ENCODE measurements around the gene ZNF526. TPM values are rescaled to one million over a fixed set of nuclear protein-coding genes. Genes with fewer than 3 reads are reported as not detected.
"Not testable (repeated sequence)": the region's sequence is repeated elsewhere in the genome, so short reads cannot be mapped to it uniquely, and the experiment has no call there.

ZNF526 gene
- total RNA-seq, 1 experiment from 2014 or later, result 5.1 TPM

- peak overlapping the region; percentile 20; the same call in 1 of the 2 replicates for H3K9ac ChIP-seq (ENCODE audit: low read length)
- peaks cover 10% of the 10 kb centered on the region for H3K4me1 ChIP-seq (ENCODE audit: insufficient read depth, low read length)
- BruUV-seq (replicated peaks), result no TSS peak
- H2AFZ ChIP-seq (ENCODE audit: low read length), result peak overlapping the region; percentile 81
- no peak for TF ChIP-seq EZH2 (IDR thresholded peaks at IDR 0.05; ENCODE audit: low read length, unreplicated experiment)
- no peak for TF ChIP-seq EZH2phosphoT487 (IDR thresholded peaks at IDR 0.05; ENCODE audit: borderline replicate concordance, low read length)
- TF ChIP-seq CTCF (conservative IDR thresholded peaks at IDR 0.05; ENCODE audit: low read depth, low read length), result no peak
- ATAC-seq (peak; percentile 20), DNase-seq (peak; percentile 32)
- H3K27me3 ChIP-seq (ENCODE audit: low read length), result no peaks in the 10 kb centered on the region
- no peaks in the 10 kb centered on the region for H3F3A ChIP-seq (ENCODE audit: low read length, unreplicated experiment)
- ChIA-PET CTCF (no interaction called here), POLR2A (ENCODE audit: unreplicated experiment) (no interaction called here)
- H3K79me2 ChIP-seq (ENCODE audit: low read length), result peaks cover 31% of the 10 kb centered on the region
- H4K20me1 ChIP-seq (ENCODE audit: low read length), result no peaks in the 10 kb centered on the region
- H3K4me2 ChIP-seq (ENCODE audit: low read length), result peak overlapping the region; percentile 97
- H3K27ac ChIP-seq (ENCODE audit: low read length), result no peak overlapping the region
- no peaks in the 10 kb centered on the region for H3K9me2 ChIP-seq (replicated peaks; ENCODE audit: low read length)
- peak overlapping the region; percentile 76 for H3K4me3 ChIP-seq (ENCODE audit: low read length)
- no peaks in the 10 kb centered on the region for H3K9me3 ChIP-seq (ENCODE audit: low read length)
- no peaks in the 10 kb centered on the region for H3K36me3 ChIP-seq (ENCODE audit: low read depth, low read length)
- intact Hi-C loops (cut with micrococcal nuclease), result loop anchor here (1.0 kb wide), 1 partner anchor 12 kb away; no protein-coding TSS in a partner anchor
These were observed 35.9 kb downstream of the ZNF526 start for GRCh38 chr19:42255766-42256745.

- H3K79me2 ChIP-seq (ENCODE audit: low read length), result peaks cover 17% of the 10 kb centered on the region
- H3F3A ChIP-seq (ENCODE audit: low read length, unreplicated experiment); H3K4me3 ChIP-seq (ENCODE audit: low read length); CTCF ChIA-PET; H3K9me3 ChIP-seq (ENCODE audit: low read length); DNase-seq; ATAC-seq; POLR2A ChIA-PET (ENCODE audit: unreplicated experiment); H3K36me3 ChIP-seq (ENCODE audit: low read depth, low read length); H3K27ac ChIP-seq (ENCODE audit: low read length); intact Hi-C loops (cut with micrococcal nuclease); H2AFZ ChIP-seq (ENCODE audit: low read length); H3K9ac ChIP-seq (ENCODE audit: low read length); H3K9me2 ChIP-seq (replicated peaks; ENCODE audit: low read length); BruUV-seq (replicated peaks); H3K4me2 ChIP-seq (ENCODE audit: low read length); H3K27me3 ChIP-seq (ENCODE audit: low read length); H3K4me1 ChIP-seq (ENCODE audit: insufficient read depth, low read length); H4K20me1 ChIP-seq (ENCODE audit: low read length): not testable (repeated sequence)
These were observed 37.7 kb downstream of the ZNF526 start for GRCh38 chr19:42257842-42258241.

- H3K79me2 ChIP-seq (ENCODE audit: low read length), result no peaks in the 10 kb centered on the region
- intact Hi-C loops (cut with micrococcal nuclease), result no loop called here
- TF ChIP-seq EZH2phosphoT487 (IDR thresholded peaks at IDR 0.05; ENCODE audit: borderline replicate concordance, low read length) (no peak), EZH2 (IDR thresholded peaks at IDR 0.05; ENCODE audit: low read length, unreplicated experiment) (no peak), CTCF (conservative IDR thresholded peaks at IDR 0.05; ENCODE audit: low read depth, low read length) (no peak)
- DNase-seq (no peak), ATAC-seq (no peak)
- no peak overlapping the region for H3K4me2 ChIP-seq (ENCODE audit: low read length)
- no peak overlapping the region for H3K9ac ChIP-seq (ENCODE audit: low read length)
- no peaks in the 10 kb centered on the region for H3K9me2 ChIP-seq (replicated peaks; ENCODE audit: low read length)
- POLR2A ChIA-PET (ENCODE audit: unreplicated experiment), result interaction anchor here (0.8 kb wide), 1 partner anchor 9 kb away, joined by 7 read pairs; no protein-coding TSS in a partner anchor
- no peak overlapping the region for H2AFZ ChIP-seq (ENCODE audit: low read length)
- H3K4me1 ChIP-seq (ENCODE audit: insufficient read depth, low read length), result no peaks in the 10 kb centered on the region
- no peaks in the 10 kb centered on the region for H3K27me3 ChIP-seq (ENCODE audit: low read length)
- no TSS peak for BruUV-seq (replicated peaks)
- H3K9me3 ChIP-seq (ENCODE audit: low read length), result no peaks in the 10 kb centered on the region
- CTCF ChIA-PET, result no interaction called here
- no peak overlapping the region for H3K27ac ChIP-seq (ENCODE audit: low read length)
- no peaks in the 10 kb centered on the region for H4K20me1 ChIP-seq (ENCODE audit: low read length)
- H3K4me3 ChIP-seq (ENCODE audit: low read length), result no peak overlapping the region
- no peaks in the 10 kb centered on the region for H3F3A ChIP-seq (ENCODE audit: low read length, unreplicated experiment)
- no peaks in the 10 kb centered on the region for H3K36me3 ChIP-seq (ENCODE audit: low read depth, low read length)
These were observed 41.7 kb downstream of the ZNF526 start for GRCh38 chr19:42261763-42262162.

GRCh38 chr19:42266105-42266504, 46.0 kb downstream of the ZNF526 start:
- H3K9me2 ChIP-seq (replicated peaks; ENCODE audit: low read length); ATAC-seq; H3K4me3 ChIP-seq (ENCODE audit: low read length); H3K9ac ChIP-seq (ENCODE audit: low read length); intact Hi-C loops (cut with micrococcal nuclease); H3K27me3 ChIP-seq (ENCODE audit: low read length); BruUV-seq (replicated peaks); CTCF ChIA-PET; H4K20me1 ChIP-seq (ENCODE audit: low read length); H3K27ac ChIP-seq (ENCODE audit: low read length); H3K4me2 ChIP-seq (ENCODE audit: low read length); H3F3A ChIP-seq (ENCODE audit: low read length, unreplicated experiment); H2AFZ ChIP-seq (ENCODE audit: low read length); H3K9me3 ChIP-seq (ENCODE audit: low read length); DNase-seq; POLR2A ChIA-PET (ENCODE audit: unreplicated experiment); H3K36me3 ChIP-seq (ENCODE audit: low read depth, low read length): not testable (repeated sequence)
- peaks cover 16% of the 10 kb centered on the region for H3K79me2 ChIP-seq (ENCODE audit: low read length)
- H3K4me1 ChIP-seq (ENCODE audit: insufficient read depth, low read length), result peaks cover 19% of the 10 kb centered on the region
